Right renal pelvis (tissue), 4 donors: ENCODE results near the gene TLCD3B. TPM values are rescaled to one million over a fixed set of nuclear protein-coding genes. Genes with fewer than 3 reads are reported as not detected.

Experiments
- DNase-seq, 4 donors: peaks; one replicate each; pipeline ENCODE4 v3.0.0-alpha.2; 2013; ENCODE audit warnings: low read depth in 4 of 4, low spot score in 3 of 4, missing footprints in 1 of 4
- polyA plus RNA-seq, 4 donors: library from polyadenylated mRNA; unstranded; fragments of 120-200 nt; gene quantifications; one replicate each; pipeline ENCODE4 v1.2.1, GENCODE V29; 2013; ENCODE audit not compliant: insufficient read length in 4 of 4

The TLCD3B gene
- polyA plus RNA-seq, 4 donors, result 0.58 to 1.4 (median 0.81) TPM

DNA sequence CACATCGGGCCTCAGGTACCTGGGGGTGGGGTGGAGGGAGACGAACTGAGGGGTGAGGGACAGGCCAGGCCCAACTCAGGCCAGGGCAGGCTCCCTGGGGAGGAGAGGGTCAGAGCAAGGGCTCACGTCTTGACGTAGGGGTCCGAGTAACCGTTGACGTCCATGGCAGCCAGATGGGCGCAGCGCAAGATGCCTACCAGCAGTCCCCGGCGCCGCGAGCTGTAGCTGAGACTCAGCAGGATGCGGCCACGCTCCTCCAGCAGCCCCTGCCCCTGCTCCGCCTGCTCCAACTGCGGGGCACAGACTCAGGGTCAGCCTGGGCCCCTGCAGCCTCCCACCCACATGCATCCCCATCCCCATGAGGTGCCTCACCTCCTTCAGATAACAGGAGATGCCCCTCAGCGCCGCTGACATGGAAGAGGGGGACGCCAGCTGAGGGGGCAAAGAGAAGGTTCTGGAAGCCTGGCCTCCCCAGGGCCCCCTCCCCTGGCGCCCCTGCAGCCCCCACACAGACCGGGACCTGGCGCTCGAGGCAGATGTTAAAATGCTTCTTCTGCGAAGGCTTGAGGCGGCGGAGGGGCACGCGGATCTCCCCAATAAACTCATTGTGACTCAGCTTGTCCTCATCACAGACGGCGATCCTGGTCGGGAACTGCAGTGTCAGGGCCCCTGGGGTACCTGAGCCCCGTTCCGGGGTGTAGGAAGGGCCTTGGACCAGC is 24.3 kb downstream of the TLCD3B start:
- no peak for DNase-seq

DNA sequence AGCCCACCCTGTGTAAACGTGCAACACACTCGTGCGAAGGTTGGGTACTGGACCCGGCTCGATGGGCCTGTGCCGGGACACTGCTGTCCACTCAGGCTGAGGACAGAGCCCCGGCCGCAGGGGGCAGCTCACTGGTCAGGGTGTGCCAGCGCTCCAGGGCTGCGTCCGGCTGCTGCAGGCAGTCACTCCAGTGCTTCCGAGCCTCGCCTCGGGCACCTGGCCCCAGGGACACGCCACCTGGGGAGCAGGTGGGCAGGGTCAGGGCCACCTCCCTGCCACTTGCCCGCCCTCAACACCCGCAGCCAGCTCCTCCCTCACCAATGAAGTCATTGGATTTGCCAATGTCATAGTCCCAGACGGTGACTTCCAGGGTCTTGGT is 25.0 kb downstream of the TLCD3B start:
- no peak for DNase-seq

DNA sequence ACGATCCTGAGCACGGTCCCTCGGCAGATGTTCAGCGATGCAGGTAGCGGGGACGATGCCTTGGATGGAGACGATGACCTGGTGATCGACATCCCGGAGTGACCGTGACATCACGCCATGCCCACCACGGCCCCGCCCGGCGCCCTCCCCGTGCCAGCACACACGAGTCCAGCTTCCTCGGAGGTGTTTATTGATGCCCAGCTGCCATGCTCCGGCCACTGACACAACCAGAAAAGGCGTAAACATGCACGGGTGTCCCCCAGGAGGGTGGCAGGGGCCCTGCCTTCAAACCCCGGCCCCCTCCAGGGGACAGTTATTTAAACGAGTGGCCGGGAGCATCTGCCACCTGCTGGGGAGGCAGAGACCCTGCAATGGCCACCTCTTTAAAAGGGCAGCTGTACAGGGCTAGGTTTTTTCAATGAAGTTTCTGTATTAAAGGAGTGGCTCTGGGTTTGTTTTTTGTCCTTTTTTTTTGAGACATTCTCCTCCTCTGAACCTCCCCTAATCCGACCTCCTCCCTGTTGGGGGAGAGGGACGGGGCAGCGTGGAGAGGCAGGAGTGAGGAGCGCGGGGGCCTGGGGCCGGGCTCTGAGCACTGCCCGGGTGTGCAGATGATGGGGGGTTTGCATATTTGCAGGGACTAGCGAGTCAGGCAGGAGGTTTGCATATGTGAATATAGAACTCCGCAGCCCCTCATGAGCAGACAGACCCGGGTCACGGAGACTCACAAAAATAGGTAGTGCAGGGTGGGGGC is 25.6 kb downstream of the TLCD3B start:
- DNase-seq, result no peak

DNA sequence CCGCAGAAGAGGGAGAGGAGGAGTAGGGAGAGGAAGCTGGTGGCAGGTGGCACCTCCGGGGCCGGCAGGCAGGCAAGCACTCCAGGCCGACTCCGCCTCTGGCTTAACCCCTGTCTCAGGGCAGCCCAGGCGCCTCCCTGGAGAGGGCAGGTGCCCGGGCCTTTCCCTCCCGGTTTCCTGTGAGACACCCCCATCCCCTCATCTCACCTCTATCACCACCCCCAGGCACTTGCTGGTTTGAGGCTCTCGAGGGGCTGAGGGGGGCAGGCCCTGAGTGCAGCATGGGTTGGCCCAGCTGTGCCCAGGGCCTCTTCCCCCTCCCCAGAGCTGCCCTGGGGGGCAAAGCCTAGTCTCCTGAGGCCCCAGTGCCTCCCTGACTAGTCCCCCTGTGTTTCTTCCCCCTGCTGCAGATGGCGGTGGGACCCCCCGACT is 26.2 kb downstream of the TLCD3B start:
- no peak for DNase-seq

DNA sequence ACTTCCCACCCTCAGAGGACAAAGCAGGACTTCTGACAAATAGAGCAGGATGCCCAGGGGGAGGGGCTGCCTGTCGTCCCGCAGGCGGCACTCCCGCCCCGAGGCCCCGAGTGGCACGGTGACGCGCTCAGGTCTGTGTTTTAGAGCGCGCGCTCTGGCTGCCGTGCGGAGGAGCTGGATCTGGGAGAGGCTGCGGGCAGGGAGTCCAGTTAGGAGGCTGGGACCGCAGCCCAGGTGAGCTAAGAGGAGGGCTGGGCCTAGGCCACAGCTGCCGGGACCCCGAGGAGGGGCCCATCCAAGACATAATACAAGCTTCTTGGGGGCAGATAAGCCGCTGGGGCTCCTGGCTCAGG is 26.7 kb downstream of the TLCD3B start:
- DNase-seq, result no peak

DNA sequence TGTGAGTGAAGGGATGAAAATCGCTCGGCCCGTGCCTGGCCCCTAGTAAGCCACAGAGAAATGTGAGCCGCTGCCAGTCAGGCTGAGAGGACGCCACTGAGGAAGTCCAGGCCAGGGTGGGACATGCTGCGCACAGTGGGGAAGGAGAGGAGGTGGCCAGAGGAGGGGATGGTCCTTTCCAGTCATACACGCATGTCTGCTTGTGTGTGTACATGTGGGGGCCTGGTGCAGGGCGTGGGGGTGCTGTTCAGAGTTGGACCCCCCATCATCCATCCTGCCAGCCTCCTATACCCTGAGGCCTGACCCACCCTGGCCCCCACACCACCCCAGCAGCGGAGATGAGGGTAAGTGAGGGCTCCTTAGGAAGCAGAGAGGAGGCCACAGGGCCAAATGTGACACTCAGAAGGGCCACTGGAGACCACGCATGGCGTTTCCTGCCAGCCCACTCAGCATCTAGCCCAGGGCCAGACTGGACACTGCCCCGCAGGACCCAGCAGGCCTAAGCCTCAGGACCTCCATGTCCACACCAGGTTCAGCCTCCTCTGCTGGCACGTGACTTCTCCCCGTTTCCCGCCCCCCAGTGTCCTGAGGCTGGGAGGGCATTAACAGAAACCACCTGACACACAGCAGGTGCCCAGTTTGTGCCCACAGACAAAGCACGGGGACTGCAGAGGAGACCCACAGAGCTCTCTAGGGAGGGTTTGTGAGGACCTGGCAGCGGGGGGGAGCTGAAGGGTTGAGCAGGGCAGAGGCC is 27.2 kb downstream of the TLCD3B start:
- DNase-seq, result no peak

DNA sequence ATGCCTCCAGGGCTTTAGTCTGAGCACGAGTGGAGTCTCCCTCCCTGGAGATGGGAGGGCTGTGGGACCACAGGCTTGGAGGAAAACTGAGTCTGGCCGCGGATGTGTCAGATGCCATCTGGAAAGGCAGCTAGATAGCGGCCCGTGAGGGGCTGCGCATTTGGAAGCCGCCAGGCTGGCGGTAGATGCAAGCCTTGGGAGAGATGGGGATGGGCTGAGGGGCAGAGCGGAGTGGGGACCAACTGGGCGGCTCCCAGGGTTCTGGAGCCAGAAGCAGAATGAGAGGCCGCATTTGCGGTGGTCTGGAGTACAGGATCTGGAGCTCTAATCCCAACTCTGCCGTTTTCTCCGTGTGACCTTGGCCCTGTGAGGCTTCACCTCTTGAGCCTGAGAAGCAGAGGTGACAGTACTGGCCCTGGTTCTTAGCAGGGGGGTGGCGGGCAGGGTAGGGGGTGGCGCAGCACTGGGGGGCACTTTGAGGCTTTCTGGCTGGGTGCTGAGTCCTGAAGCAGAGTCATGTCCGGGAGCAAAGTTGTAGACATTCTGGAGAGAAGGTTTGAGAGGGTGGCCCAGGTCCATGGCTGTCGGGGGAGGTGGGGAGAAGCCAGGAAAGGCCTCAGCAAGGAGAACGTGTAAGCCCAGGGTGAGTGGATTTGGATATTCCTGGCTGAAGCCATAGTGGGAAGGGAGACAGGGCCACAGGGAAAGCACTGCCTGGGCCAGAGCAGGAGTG is 28.3 kb downstream of the TLCD3B start:
- no peak for DNase-seq

DNA sequence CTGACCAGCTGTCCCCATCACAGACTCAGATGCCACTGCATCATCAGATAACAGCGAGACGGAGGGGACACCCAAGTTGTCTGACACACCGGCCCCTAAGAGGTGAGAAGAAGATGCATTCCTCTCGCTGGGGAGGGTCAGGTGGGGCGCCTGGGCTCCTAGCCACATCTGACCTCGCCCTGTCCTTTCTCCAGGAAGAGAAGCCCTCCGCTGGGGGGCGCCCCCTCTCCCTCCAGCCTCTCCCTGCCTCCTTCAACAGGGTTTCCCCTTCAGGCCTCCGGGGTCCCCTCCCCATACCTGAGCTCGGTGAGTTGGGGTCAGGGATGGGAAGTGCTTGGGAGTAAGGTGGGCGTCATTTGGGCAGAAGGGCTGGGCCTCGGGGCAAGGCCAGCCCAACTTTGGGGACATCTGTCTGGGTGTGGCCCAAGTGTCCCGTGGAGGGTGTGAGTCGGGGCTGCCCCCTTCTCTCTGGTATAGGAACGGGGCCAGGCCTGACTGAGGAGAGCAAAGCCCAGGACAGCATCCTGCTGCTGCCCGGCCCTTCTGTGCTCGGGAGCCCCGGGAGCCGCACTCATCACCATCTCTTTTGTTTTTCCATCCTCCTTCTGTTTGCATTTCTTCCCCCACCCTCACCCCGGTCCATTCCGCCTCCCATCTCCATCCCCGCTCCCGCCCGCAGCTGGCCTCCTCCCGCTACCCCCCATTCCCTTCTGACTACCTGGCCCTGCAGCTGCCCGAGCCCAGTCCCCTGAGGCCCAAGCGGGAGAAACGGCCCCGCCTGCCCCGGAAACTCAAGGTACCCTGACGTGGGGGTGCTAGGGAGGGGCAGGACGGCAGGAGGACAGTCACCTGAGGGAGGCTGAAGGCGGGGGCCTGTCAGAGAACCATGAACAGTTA is 30.1 kb downstream of the TLCD3B start:
- no peak for DNase-seq

DNA sequence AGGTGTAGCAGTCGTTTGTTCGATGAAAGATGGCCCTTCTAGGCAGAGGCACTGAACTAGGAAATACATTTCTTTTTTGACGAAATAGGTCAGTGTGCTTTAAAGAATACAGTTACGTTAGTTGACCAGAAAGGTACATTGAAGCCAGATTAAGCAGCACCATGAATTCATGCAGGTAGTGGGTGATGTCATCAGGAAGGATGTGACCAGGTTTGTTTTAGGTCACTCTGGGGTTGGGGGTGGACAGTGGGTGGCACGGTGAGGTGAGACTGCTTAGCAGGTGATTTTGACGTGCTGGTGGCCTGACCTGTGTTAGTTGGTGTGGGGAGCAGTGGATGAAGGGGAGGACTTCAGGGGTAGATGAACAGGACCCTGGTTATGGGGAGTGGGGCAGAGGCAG is 31.5 kb downstream of the TLCD3B start:
- DNase-seq, result no peak

DNA sequence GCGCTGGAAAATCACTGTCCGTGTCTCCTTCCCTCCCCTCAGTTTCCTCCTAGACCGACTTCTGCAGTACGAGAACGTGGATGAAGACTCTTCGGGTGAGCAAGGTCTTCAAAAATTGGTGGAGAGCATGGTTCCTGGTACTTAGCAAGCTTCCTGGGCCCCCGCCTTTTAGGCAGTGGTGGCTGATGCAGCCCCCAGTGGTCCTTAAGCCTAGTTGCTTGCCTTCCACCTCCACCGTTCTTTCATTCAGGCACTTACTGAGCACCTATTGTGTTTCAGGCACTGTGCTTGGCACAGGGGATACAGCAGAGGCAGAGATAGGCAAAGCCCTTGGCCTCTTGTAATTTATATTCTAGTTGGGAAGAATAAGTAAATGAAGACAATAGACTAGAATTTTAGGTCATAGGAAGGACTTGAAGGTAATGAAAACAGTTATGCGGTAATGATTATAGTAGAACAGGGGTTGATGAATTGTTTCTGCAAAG is 34.3 kb downstream of the TLCD3B start:
- no peak for DNase-seq

DNA sequence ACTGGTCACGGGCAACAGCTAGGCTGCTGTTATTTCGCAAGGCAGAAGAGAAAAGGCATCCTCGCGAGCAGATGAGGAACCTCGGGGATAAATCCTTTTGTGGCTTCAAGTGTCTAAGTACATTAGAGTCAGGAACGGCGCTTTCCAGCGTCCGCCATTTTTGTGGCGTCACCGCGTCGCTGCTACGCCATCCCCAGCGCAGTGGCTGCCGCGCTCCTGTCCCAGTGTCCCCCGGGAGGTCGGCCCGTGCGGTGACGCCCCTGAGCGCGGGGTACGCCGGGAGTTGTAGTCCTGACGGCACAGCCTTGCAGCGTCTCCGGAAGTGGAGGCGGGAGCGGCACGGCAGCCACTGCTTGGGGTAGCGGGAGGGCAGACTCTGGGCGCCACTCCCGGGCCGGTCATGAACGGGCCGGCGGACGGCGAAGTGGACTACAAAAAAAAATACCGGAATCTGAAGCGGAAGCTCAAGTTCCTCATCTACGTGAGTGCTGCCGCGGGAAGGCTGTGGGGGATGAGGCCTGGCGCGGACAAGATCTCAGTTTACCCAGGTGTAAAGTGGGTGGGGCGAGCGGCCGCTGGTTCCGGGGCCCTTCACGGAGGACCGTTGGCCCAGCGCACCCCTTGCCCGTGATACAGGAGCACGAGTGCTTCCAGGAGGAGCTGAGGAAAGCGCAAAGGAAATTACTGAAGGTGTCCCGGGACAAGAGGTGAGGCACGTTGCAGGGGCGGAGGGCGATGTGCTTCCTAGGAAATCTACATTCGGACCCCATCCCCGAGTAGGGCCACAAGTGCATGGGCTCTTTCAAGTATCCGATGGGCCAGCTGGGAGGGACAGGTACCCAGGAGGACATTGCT is 34.9 kb downstream of the TLCD3B start, which contains the start of gene INO80E:
Gene INO80E (plus strand): TSS at position 331 of the 855 bp plus-strand sequence. CDS start 70 bp downstream, at position 401.
- DNase-seq, result peak; percentile 89 to 93 (median 90)

DNA sequence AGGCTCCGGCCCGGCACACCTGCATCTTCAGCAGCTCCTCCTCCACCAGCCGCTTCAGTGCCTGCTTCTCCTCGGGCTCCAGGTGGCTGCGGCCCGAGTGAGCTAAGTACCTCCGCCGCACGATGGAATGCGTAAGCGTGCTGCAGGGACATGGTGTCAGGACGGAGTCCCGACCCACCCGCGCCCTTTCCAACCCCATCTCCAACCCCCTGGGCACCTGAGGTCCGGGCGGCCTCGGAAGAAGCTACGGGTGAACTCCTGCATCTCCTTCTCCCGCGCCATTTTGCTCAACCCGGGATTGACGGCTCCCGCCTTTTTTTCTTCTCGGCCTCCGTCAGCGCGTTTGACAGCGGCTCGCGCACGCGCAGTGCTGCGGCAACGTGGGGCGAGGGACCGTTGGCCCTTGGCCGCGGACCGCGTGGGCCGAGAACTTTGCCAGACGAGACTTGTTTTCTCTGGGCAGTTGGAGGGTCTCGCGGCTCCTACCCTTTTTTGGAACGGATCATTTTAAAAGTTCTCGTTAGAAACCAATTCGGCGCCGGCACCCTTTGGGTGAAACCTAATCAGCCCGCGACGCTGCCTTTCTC is 35.7 kb downstream of the TLCD3B start, which contains the start of gene HIRIP3:
Gene HIRIP3 (minus strand): TSS at position 294 of the 587 bp plus-strand sequence. CDS start 12 bp downstream, at position 282.
- peak; percentile 63 to 77 (median 70) for DNase-seq

DNA sequence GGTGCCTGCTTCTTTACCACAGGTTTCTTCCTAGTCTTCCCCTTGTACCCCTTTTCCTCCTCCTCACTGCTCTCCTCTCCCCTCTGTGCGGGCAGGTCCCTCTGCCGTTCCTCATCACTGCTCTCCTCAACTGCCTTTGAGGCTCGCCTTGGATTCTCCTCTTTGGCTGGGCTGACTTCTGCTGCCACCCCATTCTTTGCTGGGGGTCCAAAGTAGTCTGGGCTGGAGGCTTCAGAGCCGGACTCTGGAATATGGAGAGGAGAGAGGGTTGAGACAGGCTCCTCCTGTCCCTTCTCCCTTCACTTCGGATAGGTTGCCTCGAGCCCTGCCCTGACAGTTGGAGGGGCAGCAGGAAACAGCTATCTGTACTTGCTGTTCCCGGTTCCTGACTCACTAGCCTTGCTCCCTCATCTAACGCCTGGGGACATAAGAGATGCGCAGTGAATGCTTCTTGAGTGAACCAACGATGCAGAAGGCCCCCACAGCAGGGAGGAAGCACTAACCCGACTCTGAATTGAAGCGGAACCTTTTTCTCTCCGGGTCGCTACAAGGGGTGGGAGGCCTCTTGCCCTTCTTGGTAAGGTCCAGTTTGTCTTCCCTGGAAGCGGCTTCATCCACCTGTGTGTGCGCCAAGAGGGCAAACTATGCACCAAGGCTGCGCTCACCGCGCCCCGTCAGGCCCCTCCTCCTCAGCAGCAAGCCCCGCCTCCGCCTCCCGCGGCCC is 36.3 kb downstream of the TLCD3B start:
- no peak for DNase-seq

DNA sequence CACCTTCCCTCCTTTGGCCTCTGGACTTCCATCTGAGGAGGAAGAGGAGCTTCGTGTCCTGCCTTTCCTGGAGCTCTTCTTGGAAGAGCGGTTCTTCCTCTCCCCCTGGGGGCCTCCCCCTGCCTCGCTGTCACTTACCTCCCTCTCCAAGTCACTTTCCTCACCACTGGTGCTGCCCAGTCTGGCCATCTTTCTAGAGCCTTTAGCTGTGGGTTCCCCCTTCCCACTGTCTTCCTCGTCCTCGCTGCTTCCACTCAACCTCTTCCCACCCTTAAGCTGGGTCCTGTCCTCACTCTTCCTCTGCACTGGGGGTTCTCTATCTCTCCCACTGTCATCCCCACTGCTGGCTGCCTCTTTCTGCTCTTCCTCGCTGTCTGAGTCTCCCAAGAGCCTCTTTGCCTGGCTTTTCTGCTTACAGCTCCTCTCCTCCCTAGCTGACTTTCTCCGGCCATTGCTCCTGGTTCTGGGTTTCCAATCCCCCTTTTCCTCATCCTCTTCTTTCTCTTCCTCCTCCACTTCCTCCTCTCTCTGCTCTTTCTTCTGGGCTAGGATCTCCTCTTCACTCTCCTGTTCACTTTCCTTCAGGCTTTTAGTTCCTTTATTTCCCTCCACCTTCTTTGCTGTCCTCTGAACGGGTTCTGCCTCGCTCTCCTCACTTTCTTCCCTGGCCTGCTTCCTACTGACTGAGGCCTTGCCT is 37.0 kb downstream of the TLCD3B start:
- DNase-seq, result no peak

DNA sequence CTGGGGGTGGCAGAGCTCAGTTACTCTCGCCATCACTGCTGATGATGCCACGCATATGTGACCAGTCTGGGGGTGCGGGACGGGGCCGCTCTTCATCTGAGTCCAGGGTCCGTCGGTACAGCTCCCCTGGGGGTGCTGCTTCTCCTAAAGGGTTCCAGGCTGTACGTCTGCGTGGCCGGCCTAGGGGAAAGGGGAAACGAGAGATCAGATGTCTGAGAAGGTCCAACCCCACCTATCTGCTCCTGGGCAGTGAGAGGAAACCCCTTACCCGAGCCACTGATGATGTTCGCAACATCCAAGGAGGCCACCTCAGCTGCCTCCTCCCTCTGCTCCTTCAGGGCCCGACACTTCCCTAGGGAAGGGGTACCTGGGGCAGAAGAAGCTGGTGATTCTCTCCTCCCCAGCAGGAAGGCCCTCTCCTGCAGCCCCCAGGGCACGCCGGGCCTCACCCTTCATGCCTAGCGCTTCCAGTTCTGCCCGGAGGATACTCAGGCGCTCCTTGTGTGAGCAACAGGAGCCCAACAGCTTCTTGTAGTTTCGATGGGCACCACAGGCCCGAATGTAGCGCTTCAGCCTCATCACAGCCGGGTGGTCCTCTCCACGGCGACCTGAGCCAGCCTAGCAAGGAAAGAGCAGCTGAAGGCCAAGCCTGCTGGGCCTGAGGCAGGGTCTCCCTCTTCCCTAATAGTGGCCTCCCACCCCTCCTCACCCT is 37.7 kb downstream of the TLCD3B start:
- no peak for DNase-seq

DNA sequence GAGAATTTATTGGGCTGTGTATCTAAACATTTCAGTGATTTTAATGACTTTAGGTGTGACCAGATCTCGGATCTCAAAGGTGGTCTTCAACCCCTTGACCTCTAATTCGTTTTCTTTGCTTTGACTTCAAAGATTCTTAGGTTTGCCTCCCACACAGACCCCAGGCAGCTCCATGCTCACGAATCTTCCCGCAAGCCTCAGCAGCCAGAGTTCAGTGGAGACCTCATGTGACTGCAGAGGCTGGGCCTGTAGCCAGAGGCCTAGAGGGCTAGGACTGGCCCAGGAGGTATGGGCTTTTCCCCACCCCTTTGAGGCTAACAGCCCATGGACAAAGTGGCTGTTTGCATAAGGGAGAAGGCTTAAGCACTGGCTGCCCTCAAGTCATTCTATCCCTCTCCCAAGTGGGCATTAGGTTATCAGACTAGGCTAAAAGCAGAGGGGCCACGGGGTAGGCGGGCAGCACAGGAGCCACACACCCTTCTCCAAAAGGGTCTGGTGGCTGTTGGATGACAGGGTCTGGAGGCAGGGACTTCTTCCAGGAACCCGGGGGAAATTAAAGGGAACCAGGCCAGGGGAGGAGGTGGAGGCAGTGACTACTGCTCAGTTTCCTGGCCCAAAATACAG is 38.6 kb downstream of the TLCD3B start:
- DNase-seq, result no peak
